HEK293 (cell line): Measurements from ENCODE around the gene BCAR1.

Experiments
- CTCF ChIA-PET: fragments of 350-600 bp; formaldehyde crosslinking; extraction: SDS; loops from one replicate; lab custom pipeline; 2021; ENCODE audit warnings: antibody characterized with exemption; lab: Yijun Ruan, JAX
- POLR2A ChIA-PET: fragments of 300-600 bp; formaldehyde crosslinking; extraction: SDS; loops from one replicate; lab custom pipeline; 2020; ENCODE audit warnings: antibody characterized with exemption, inconsistent platforms; lab: Yijun Ruan, JAX
- H3K27ac ChIP-seq: fragments of 200-500 bp; sonication (Bioruptor generic); 2 replicates; pipeline ENCODE4 v1.5.1; 2014; ENCODE audit warnings: low read depth, low read length, control low read depth, inconsistent platforms; ENCODE audit errors: extremely low read depth
- H3K36me3 ChIP-seq, 2 experiments: fragments of 200-500 bp in 1 of 2; sonication (Bioruptor generic) in 1 of 2; 1 replicate in 1 of 2; 2 replicates in 1 of 2; pipeline ENCODE4 v1.5.1; 2014 to 2017; ENCODE audit warnings: inconsistent platforms in 2 of 2, low read length in 2 of 2; ENCODE audit not compliant: control insufficient read depth in 2 of 2, insufficient read depth in 1 of 2
- H3K4me1 ChIP-seq: fragments of 200-500 bp; sonication (Bioruptor generic); 2 replicates; pipeline ENCODE4 v1.5.1; 2014; ENCODE audit warnings: mild to moderate bottlenecking, low read length, inconsistent platforms; ENCODE audit not compliant: control insufficient read depth, insufficient read depth
- H3K4me3 ChIP-seq: 2 replicates; pipeline ENCODE4 v1.5.1; 2011; ENCODE audit warnings: low read depth, mild to moderate bottlenecking, control low read depth, low read length, moderate library complexity
- H3K9me3 ChIP-seq: fragments of 200-500 bp; sonication (Bioruptor generic); 2 replicates; pipeline ENCODE4 v1.5.1; 2014; ENCODE audit warnings: low read depth, low read length, inconsistent platforms; ENCODE audit not compliant: control insufficient read depth, insufficient read depth
- ATF2 ChIP-seq: fragments of 450-650 bp; formaldehyde crosslinking; IDR thresholded peaks from 2 replicates; pipeline ENCODE4 v1.5.1; 2016; ENCODE audit warnings: missing biosample characterization, missing genetic modification characterization, low read depth
- EGR2 ChIP-seq: fragments of 450-650 bp; formaldehyde crosslinking; IDR thresholded peaks from 2 replicates; pipeline ENCODE4 v1.5.1; 2016; ENCODE audit warnings: low read depth, missing biosample characterization, missing genetic modification characterization
- FEZF1 ChIP-seq: fragments of 450-650 bp; formaldehyde crosslinking; IDR thresholded peaks from 2 replicates; pipeline ENCODE4 v1.5.1; 2016; ENCODE audit warnings: missing biosample characterization, missing genetic modification characterization
- KLF1 ChIP-seq: fragments of 450-650 bp; formaldehyde crosslinking; IDR thresholded peaks from 2 replicates; pipeline ENCODE4 v1.5.1; 2016; ENCODE audit warnings: missing biosample characterization, missing genetic modification characterization
- PRDM4 ChIP-seq: fragments of 450-650 bp; formaldehyde crosslinking; IDR thresholded peaks from 2 replicates; pipeline ENCODE4 v1.5.1; 2017; ENCODE audit warnings: missing biosample characterization, missing genetic modification characterization
- REPIN1 ChIP-seq: fragments of 450-650 bp; formaldehyde crosslinking; IDR thresholded peaks from 2 replicates; pipeline ENCODE4 v1.5.1; 2017; ENCODE audit warnings: missing biosample characterization, missing genetic modification characterization, low read depth
- SCRT1 ChIP-seq: fragments of 450-650 bp; formaldehyde crosslinking; IDR thresholded peaks from 2 replicates; pipeline ENCODE4 v1.5.1; 2016; ENCODE audit warnings: missing biosample characterization, missing genetic modification characterization, borderline replicate concordance
- WT1 ChIP-seq: fragments of 450-650 bp; formaldehyde crosslinking; IDR thresholded peaks from 2 replicates; pipeline ENCODE4 v1.5.1; 2016; ENCODE audit warnings: missing biosample characterization, missing genetic modification characterization
- ZFP69B ChIP-seq: fragments of 450-650 bp; formaldehyde crosslinking; IDR thresholded peaks from 2 replicates; pipeline ENCODE4 v1.5.1; 2016; ENCODE audit warnings: missing biosample characterization, missing genetic modification characterization
- ZNF112 ChIP-seq: fragments of 450-650 bp; formaldehyde crosslinking; IDR thresholded peaks from 2 replicates; pipeline ENCODE4 v1.5.0; 2017; ENCODE audit warnings: missing biosample characterization, missing genetic modification characterization
- ZNF133 ChIP-seq: fragments of 450-650 bp; formaldehyde crosslinking; IDR thresholded peaks from 2 replicates; pipeline ENCODE4 v1.5.1; 2016; ENCODE audit warnings: missing biosample characterization, missing genetic modification characterization
- ZNF140 ChIP-seq: fragments of 450-650 bp; formaldehyde crosslinking; IDR thresholded peaks from 2 replicates; pipeline ENCODE4 v1.5.1; 2016; ENCODE audit warnings: missing biosample characterization, missing genetic modification characterization
- ZNF214 ChIP-seq: fragments of 450-650 bp; formaldehyde crosslinking; IDR thresholded peaks from 2 replicates; pipeline ENCODE4 v1.5.1; 2017; ENCODE audit warnings: missing biosample characterization, mild to moderate bottlenecking, missing genetic modification characterization, borderline replicate concordance
- ZNF223 ChIP-seq: fragments of 450-650 bp; formaldehyde crosslinking; IDR thresholded peaks from 2 replicates; pipeline ENCODE4 v1.5.1; 2016; ENCODE audit warnings: missing biosample characterization, missing genetic modification characterization
- ZNF26 ChIP-seq: fragments of 450-650 bp; formaldehyde crosslinking; IDR thresholded peaks from 2 replicates; pipeline ENCODE4 v1.5.1; 2016; ENCODE audit warnings: missing biosample characterization, missing genetic modification characterization
- ZNF354C ChIP-seq: fragments of 450-650 bp; formaldehyde crosslinking; IDR thresholded peaks from 2 replicates; pipeline ENCODE4 v1.5.1; 2016; ENCODE audit warnings: missing biosample characterization, missing genetic modification characterization, low read depth, borderline replicate concordance
- ZNF555 ChIP-seq: fragments of 450-650 bp; formaldehyde crosslinking; conservative IDR thresholded peaks from 2 replicates; pipeline ENCODE4 v1.5.1; 2017; ENCODE audit warnings: missing biosample characterization, mild to moderate bottlenecking, missing genetic modification characterization, inconsistent platforms
- ZNF560 ChIP-seq: fragments of 450-650 bp; formaldehyde crosslinking; IDR thresholded peaks from 2 replicates; pipeline ENCODE4 v1.5.1; 2017; ENCODE audit warnings: missing biosample characterization, missing genetic modification characterization, borderline replicate concordance
- ZNF571 ChIP-seq: fragments of 450-650 bp; formaldehyde crosslinking; IDR thresholded peaks from 2 replicates; pipeline ENCODE4 v1.5.0; 2017; ENCODE audit warnings: missing biosample characterization, missing genetic modification characterization
- ZNF654 ChIP-seq: fragments of 450-650 bp; formaldehyde crosslinking; IDR thresholded peaks from 2 replicates; pipeline ENCODE4 v1.5.1; 2016; ENCODE audit warnings: low read depth, missing biosample characterization, missing genetic modification characterization
- ZNF660 ChIP-seq: fragments of 450-650 bp; IDR thresholded peaks from 2 replicates; pipeline ENCODE4 v1.5.1; 2018; ENCODE audit warnings: missing biosample characterization, mild to moderate bottlenecking, missing genetic modification characterization
- ZNF692 ChIP-seq: fragments of 450-650 bp; formaldehyde crosslinking; IDR thresholded peaks from 2 replicates; pipeline ENCODE4 v1.5.1; 2016; ENCODE audit warnings: missing biosample characterization, missing genetic modification characterization

The BCAR1 gene

GRCh38 chr16:75197522-75198134 lies 53.8 kb downstream of the BCAR1 start:
- Histone ChIP-seq H3K36me3 (no peaks in the 10 kb centered on the region), H3K27ac (no peak overlapping the region), H3K4me1 (no peaks in the 10 kb centered on the region), H3K4me3 (no peak overlapping the region), H3K9me3 (no peaks in the 10 kb centered on the region)
- TF ChIP-seq ZNF133 (0 out of 2 replicates have a peak, but pooled peaks have one; percentile 33), ZNF555 (tag by site-specific recombination) (no peak), PRDM4 (no peak), SCRT1 (tag by site-specific recombination) (no peak)
- ChIA-PET POLR2A (no interaction called here), CTCF (interaction anchor here (0.6 to 4.0 kb wide), 19 partner anchors 23 to 566 kb away, joined by 3 to 30 read pairs (median 8); partner anchors contain the start of genes CFDP1 and TMEM170A)

- no peak overlapping the region for H3K27ac ChIP-seq
- H3K4me1 ChIP-seq, result no peaks in the 10 kb centered on the region
- no peaks in the 10 kb centered on the region for H3K9me3 ChIP-seq
- H3K36me3 ChIP-seq, result no peaks in the 10 kb centered on the region
- CTCF ChIA-PET, result interaction anchor here (0.5 to 3.4 kb wide), 8 partner anchors 20 to 341 kb away, joined by 3 to 19 read pairs (median 4); partner anchors contain the start of gene TMEM170A
- H3K4me3 ChIP-seq, result no peak overlapping the region
- TF ChIP-seq ZNF214 (tag by site-specific recombination) (no peak), ZNF223 (tag by site-specific recombination) (no peak), ZNF112 (no peak), ZNF571 (tag by site-specific recombination) (no peak), KLF1 (tag by site-specific recombination) (no peak), ZNF560 (tag by site-specific recombination) (no peak), ZFP69B (tag by site-specific recombination) (no peak), ZNF660 (tag by site-specific recombination) (no peak), ZNF654 (tag by site-specific recombination) (no peak), ATF2 (no peak), EGR2 (tag by site-specific recombination) (no peak), REPIN1 (no peak), WT1 (tag by site-specific recombination) (no peak), ZNF354C (no peak), ZNF26 (tag by site-specific recombination) (no peak), ZNF692 (tag by site-specific recombination) (no peak), ZNF140 (tag by site-specific recombination) (no peak), FEZF1 (no peak)
- TF ChIP-seq, all 188 proteins: peak for 0
- POLR2A ChIA-PET, result no interaction called here
These were observed 54.6 kb downstream of the BCAR1 start for GRCh38 chr16:75196836-75197235.
